MM.1S (cell line): ENCODE measurements around the gene MACROD2.

Source experiments
- CTCF ChIP-seq: fragments of 300-600 bp; sonication (generic); IDR thresholded peaks from 2 replicates; pipeline ENCODE4 v1.5.1; 2016; ENCODE audit warnings: antibody characterized with exemption, low read length, mixed read lengths
- EZH2 ChIP-seq: fragments of 300-600 bp; sonication (generic); optimal IDR thresholded peaks from 2 replicates; pipeline ENCODE3; 2017; ENCODE audit warnings: low read depth, mild to moderate bottlenecking, antibody characterized with exemption, low read length, mixed read lengths
- EZH2phosphoT487 ChIP-seq: fragments of 300-600 bp; sonication (generic); IDR thresholded peaks from 2 replicates; pipeline ENCODE4 v1.6.1; 2018; ENCODE audit warnings: antibody characterized with exemption, low read length

DNA sequence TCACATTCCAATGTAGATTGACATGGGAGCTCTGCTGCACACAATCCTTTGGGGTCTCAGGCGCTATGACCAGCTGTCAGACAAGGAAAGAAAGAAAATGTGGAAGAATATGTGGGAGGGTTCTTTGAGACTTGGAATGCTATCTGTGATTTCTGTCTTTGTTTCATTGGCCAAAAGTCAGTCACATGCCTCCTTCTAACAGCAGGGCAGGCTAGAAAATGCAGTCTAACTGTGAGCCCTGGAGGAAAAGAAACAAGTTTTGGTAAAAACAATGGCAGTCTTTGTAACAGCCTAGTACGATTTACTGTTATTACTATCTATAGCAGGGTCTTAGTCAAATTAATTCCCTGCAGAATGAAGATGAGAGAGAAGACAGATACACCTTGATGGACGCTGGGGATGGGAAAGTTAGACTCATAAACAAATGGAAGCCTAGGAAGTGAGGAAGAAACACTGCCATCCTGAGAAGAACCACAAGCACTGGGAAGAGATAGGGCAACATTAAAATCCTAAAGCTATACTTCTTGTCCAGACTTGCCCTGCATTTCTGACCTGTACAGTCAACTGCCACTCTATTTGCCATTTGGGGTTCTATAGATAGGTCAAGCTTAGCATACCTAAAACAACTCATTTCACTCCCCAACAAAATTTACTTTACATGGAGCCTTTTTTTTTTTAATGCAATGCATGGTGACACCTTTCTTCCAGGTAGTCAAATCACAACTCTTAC lies 1744.9 kb downstream of the MACROD2 start:
- TF ChIP-seq EZH2: no peak
- no peak for TF ChIP-seq CTCF
- no peak for TF ChIP-seq EZH2phosphoT487
